Ishikawa (cell line): ENCODE results near the gene COASY.

ENCODE experiments used
- CREB1 ChIP-seq: IDR thresholded peaks from 2 replicates; pipeline ENCODE4 v1.6.1; 2012; ENCODE audit warnings: low read depth
- EGR1 ChIP-seq: IDR thresholded peaks from 2 replicates; pipeline ENCODE4 v1.6.1; 2012
- EP300 ChIP-seq: IDR thresholded peaks from 2 replicates; pipeline ENCODE4 v1.6.1; 2012; ENCODE audit warnings: borderline replicate concordance
- NFIC ChIP-seq: IDR thresholded peaks from 2 replicates; pipeline ENCODE4 v1.6.1; 2012
- TAF1 ChIP-seq: IDR thresholded peaks from 2 replicates; pipeline ENCODE4 v1.6.1; 2012; ENCODE audit warnings: low read depth, mild to moderate bottlenecking
- TEAD4 ChIP-seq: IDR thresholded peaks from 2 replicates; pipeline ENCODE4 v1.6.1; 2012
- YY1 ChIP-seq: IDR thresholded peaks from 2 replicates; pipeline ENCODE4 v1.6.1; 2012; ENCODE audit warnings: low read depth
- ZBTB7A ChIP-seq: IDR thresholded peaks from 2 replicates; pipeline ENCODE4 v1.6.1; 2012; ENCODE audit warnings: low read depth
- TF ChIP-seq, protein P1 (sequence below): IDR thresholded peaks from 2 replicates; pipeline ENCODE4 v1.6.1; 2012; ENCODE audit warnings: low read depth, mild to moderate bottlenecking

DNA sequence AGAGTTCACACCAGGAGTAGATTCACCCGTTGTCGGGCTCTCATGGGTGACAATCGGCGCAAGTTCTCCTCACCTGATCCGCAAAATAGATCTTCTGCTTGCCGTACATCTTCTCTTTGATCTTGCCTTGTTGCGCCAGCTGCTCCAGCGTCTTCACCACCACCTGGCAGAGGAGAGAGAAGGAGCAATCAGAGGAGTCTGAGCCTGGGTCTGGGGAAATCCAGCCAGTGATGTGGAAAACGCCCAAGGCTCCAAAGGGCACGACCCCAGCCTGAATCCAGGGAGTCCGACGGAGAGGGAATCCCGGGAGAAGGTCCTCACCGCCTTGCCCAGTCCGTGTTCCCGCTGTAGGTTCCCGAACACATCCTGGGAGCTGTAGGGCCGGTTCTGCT is 15.2 kb downstream of the COASY start:
- no peak for TF ChIP-seq EP300
- TF ChIP-seq, protein P1, sequence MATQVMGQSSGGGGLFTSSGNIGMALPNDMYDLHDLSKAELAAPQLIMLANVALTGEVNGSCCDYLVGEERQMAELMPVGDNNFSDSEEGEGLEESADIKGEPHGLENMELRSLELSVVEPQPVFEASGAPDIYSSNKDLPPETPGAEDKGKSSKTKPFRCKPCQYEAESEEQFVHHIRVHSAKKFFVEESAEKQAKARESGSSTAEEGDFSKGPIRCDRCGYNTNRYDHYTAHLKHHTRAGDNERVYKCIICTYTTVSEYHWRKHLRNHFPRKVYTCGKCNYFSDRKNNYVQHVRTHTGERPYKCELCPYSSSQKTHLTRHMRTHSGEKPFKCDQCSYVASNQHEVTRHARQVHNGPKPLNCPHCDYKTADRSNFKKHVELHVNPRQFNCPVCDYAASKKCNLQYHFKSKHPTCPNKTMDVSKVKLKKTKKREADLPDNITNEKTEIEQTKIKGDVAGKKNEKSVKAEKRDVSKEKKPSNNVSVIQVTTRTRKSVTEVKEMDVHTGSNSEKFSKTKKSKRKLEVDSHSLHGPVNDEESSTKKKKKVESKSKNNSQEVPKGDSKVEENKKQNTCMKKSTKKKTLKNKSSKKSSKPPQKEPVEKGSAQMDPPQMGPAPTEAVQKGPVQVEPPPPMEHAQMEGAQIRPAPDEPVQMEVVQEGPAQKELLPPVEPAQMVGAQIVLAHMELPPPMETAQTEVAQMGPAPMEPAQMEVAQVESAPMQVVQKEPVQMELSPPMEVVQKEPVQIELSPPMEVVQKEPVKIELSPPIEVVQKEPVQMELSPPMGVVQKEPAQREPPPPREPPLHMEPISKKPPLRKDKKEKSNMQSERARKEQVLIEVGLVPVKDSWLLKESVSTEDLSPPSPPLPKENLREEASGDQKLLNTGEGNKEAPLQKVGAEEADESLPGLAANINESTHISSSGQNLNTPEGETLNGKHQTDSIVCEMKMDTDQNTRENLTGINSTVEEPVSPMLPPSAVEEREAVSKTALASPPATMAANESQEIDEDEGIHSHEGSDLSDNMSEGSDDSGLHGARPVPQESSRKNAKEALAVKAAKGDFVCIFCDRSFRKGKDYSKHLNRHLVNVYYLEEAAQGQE = no peak
- no peak for TF ChIP-seq NFIC
- TF ChIP-seq CREB1 = no peak
- TF ChIP-seq TAF1 = no peak
- TF ChIP-seq ZBTB7A = no peak
- no peak for TF ChIP-seq EGR1
- TF ChIP-seq YY1 = no peak
- TF ChIP-seq TEAD4 = no peak
